Liver (tissue), 10 donors: Measurements from ENCODE around the gene VCP. TPM values are rescaled to one million over a fixed set of nuclear protein-coding genes. Genes with fewer than 3 reads are reported as not detected.

Source experiments
- DNase-seq: peaks from one replicate; pipeline ENCODE4 v3.0.0-alpha.2; 2017; ENCODE audit warnings: low spot score
- H3K27ac ChIP-seq, 2 donors: one replicate each; pipeline ENCODE4 v1.7.0; 2013; ENCODE audit warnings: inconsistent platforms in 2 of 2, low read length in 2 of 2, control low read depth in 1 of 2, low read depth in 1 of 2, mild to moderate bottlenecking in 1 of 2
- H3K27me3 ChIP-seq, 4 donors: one replicate each; pipeline versions ENCODE4 v1.6.1 to v1.7.0; 2013; ENCODE audit warnings: low read length in 3 of 4, inconsistent platforms in 1 of 4, mild to moderate bottlenecking in 1 of 4, moderate library complexity in 1 of 4; ENCODE audit not compliant: control insufficient read depth in 4 of 4, insufficient read depth in 4 of 4
- H3K36me3 ChIP-seq, 4 donors: one replicate each; pipeline versions ENCODE4 v1.6.1 to v1.7.0; 2013; ENCODE audit warnings: low read length in 3 of 4, mild to moderate bottlenecking in 3 of 4, low read depth in 1 of 4, moderate library complexity in 1 of 4; ENCODE audit not compliant: control insufficient read depth in 4 of 4, insufficient read depth in 3 of 4
- H3K4me1 ChIP-seq, 4 donors: one replicate each; pipeline versions ENCODE4 v1.6.1 to v1.7.0; 2013; ENCODE audit warnings: low read length in 3 of 4, mild to moderate bottlenecking in 3 of 4, moderate library complexity in 1 of 4; ENCODE audit not compliant: control insufficient read depth in 4 of 4, insufficient read depth in 4 of 4
- H3K4me3 ChIP-seq, 3 donors: one replicate each; pipeline versions ENCODE4 v1.6.1 to v1.7.0; 2013; ENCODE audit warnings: low read length in 3 of 3, control low read depth in 1 of 3, low read depth in 1 of 3, mild to moderate bottlenecking in 1 of 3
- H3K9ac ChIP-seq, 2 donors: one replicate each; pipeline ENCODE4 v1.7.0; 2013; ENCODE audit warnings: low read length in 2 of 2, mild to moderate bottlenecking in 2 of 2, moderate library complexity in 2 of 2, control low read depth in 1 of 2, low read depth in 1 of 2
- H3K9me3 ChIP-seq, 4 donors: one replicate each; pipeline versions ENCODE4 v1.6.1 to v1.7.0; 2013; ENCODE audit warnings: low read length in 3 of 4; ENCODE audit not compliant: control insufficient read depth in 4 of 4
- ATF3 ChIP-seq: IDR thresholded peaks from 2 replicates; pipeline ENCODE4 v1.6.1; 2016; ENCODE audit warnings: antibody characterized with exemption
- CTCF ChIP-seq: fragments of 150-350 bp; IDR thresholded peaks from 2 replicates; pipeline ENCODE4 v1.5.1; 2017; ENCODE audit warnings: improper control_type of control experiment, low read depth, low read length; ENCODE audit not compliant: missing input control
- HNF4A ChIP-seq, 2 donors: conservative IDR thresholded peaks; 2 replicates each; pipeline ENCODE4 v1.6.1; 2016; ENCODE audit warnings: antibody characterized with exemption in 2 of 2, mild to moderate bottlenecking in 2 of 2
- RXRA ChIP-seq, 2 donors: IDR thresholded peaks; 2 replicates each; pipeline ENCODE4 v1.6.1; 2017 to 2018; ENCODE audit warnings: antibody characterized with exemption in 2 of 2, mild to moderate bottlenecking in 1 of 2
- TAF1 ChIP-seq: conservative IDR thresholded peaks from 2 replicates; pipeline ENCODE4 v1.6.1; 2016; ENCODE audit warnings: antibody characterized with exemption, mild to moderate bottlenecking
- YY1 ChIP-seq: IDR thresholded peaks from 2 replicates; pipeline ENCODE4 v1.6.1; 2016; ENCODE audit warnings: antibody characterized with exemption, mild to moderate bottlenecking
- WGBS: extraction: QIAGEN DNeasy Blood & Tissue Kit; methylation state at CpG from one replicate; pipeline ENCODE4 v1.1.7; 2013; 5-methylcytosine and 5-hydroxymethylcytosine counted together
- polyA plus RNA-seq, 2 donors: library from polyadenylated mRNA; stranded (reverse) in 1 of 2; unstranded in 1 of 2; fragments of 200-250 nt in 1 of 2; fragments of >200 nt in 1 of 2; fragmentation: Nextera tagmentation in 1 of 2; extraction: Ambion mirVana in 1 of 2; gene quantifications; one replicate each; pipeline versions ENCODE4 v1.2.1 to v1.2.3, GENCODE V29; 2013 to 2015
- small RNA-seq: library from RNA; depleted of rRNA; stranded (forward); fragments of <200 nt; gene quantifications from one replicate; pipeline ENCODE3, GENCODE V24; 2014
- total RNA-seq, 2 donors: library from RNA; depleted of rRNA; stranded (reverse); fragments of >200 nt; gene quantifications; one replicate each; pipeline ENCODE4 v1.2.3, GENCODE V29; 2014
- donor health status: healthy.
- donor health status: healthy.
- donor health status: healthy.
- donor health status: healthy.
- donor health status: healthy.

VCP gene
- total and polyA plus RNA-seq, 4 donors, result 57.6 to 248 (median 153) TPM

GRCh38 chr9:35014517-35014916 is 57.9 kb downstream of the VCP start (continued):
- TF ChIP-seq CTCF (no peak), RXRA (IDR thresholded peaks at IDR 0.05) (no peak), ATF3 (no peak), TAF1 (no peak)

- H3K9me3 ChIP-seq, result peaks cover 2 to 6% (median 4%) of the 10 kb centered on the region in 4 donors
- no peak overlapping the region for H3K27ac ChIP-seq
- H3K9ac ChIP-seq, result no peak overlapping the region
- 96% methylated on average over 3 of the region's 3 CpGs for WGBS
- no peak overlapping the region for H3K4me3 ChIP-seq
- TF ChIP-seq HNF4A (conservative IDR thresholded peaks at IDR 0.05) (no peak), YY1 (no peak), RXRA (IDR thresholded peaks at IDR 0.05) (no peak), ATF3 (no peak), CTCF (no peak)
- no peak for DNase-seq
- H3K4me1 ChIP-seq, result no peaks in the 10 kb centered on the region
- no peaks in the 10 kb centered on the region for H3K27me3 ChIP-seq
- peaks cover 6 to 32% (median 24%) of the 10 kb centered on the region in 4 donors for H3K36me3 ChIP-seq
These were observed 62.0 kb downstream of the VCP start for GRCh38 chr9:35010351-35010958.

Small RNA genes lying within 50 kb of the gene (small RNA-seq; reads per million reads assigned to genes)
- gene RN7SL338P, result not detected

Other genes with a start within 250 kb of the VCP start
- under 1 TPM; 0.05 to 0.17 TPM for gene PHF24, start 114.3 kb downstream of the VCP start, total RNA-seq
- gene PHF24, start 114.3 kb downstream of the VCP start, polyA plus RNA-seq, result under 1 TPM; 0.01 to 0.03 TPM
- gene DNAJB5, start 82.9 kb downstream of the VCP start, total RNA-seq, result 1 to 10 TPM; 1.4 to 2.1 TPM
- 1 to 10 TPM in 1 of 2 donors, under 1 TPM in 1; 0.76 to 2.3 TPM for gene DNAJB5, start 82.9 kb downstream of the VCP start, polyA plus RNA-seq
- 10 to 100 TPM in 1 of 2 donors, 1 to 10 TPM in 1; 4.4 to 16.0 TPM for gene FANCG, start 7.3 kb upstream of the VCP start, total RNA-seq
- gene FANCG, start 7.3 kb upstream of the VCP start, polyA plus RNA-seq, result 1 to 10 TPM; 1.7 to 3.5 TPM
- 10 to 100 TPM; 10.5 to 15.7 TPM for gene PIGO, start 24.0 kb upstream of the VCP start, total RNA-seq
- gene PIGO, start 24.0 kb upstream of the VCP start, polyA plus RNA-seq, result 10 to 100 TPM; 15.2 to 16.0 TPM
- 10 to 100 TPM; 77.8 to 85.1 TPM for gene STOML2, start 30.5 kb upstream of the VCP start, total RNA-seq
- 10 to 100 TPM; 77.9 to 96.8 TPM for gene STOML2, start 30.5 kb upstream of the VCP start, polyA plus RNA-seq
- 10 to 100 TPM in 1 of 2 donors, 1 to 10 TPM in 1; 6.9 to 29.8 TPM for gene ATOSB, start 43.2 kb upstream of the VCP start, total RNA-seq
- 1 to 10 TPM; 2.8 to 4.3 TPM for gene ATOSB, start 43.2 kb upstream of the VCP start, polyA plus RNA-seq
- 10 to 100 TPM; 12.5 to 25.7 TPM for gene UNC13B, start 89.4 kb upstream of the VCP start, total RNA-seq
- gene UNC13B, start 89.4 kb upstream of the VCP start, polyA plus RNA-seq, result 10 to 100 TPM in 1 of 2 donors, 1 to 10 TPM in 1; 5.5 to 11.4 TPM